Measurements from ENCODE around the gene SREK1IP1.
A peak's percentile ranks its signal among the peaks of the same experiment; 100 is the strongest.

SREK1IP1 gene

DNA sequence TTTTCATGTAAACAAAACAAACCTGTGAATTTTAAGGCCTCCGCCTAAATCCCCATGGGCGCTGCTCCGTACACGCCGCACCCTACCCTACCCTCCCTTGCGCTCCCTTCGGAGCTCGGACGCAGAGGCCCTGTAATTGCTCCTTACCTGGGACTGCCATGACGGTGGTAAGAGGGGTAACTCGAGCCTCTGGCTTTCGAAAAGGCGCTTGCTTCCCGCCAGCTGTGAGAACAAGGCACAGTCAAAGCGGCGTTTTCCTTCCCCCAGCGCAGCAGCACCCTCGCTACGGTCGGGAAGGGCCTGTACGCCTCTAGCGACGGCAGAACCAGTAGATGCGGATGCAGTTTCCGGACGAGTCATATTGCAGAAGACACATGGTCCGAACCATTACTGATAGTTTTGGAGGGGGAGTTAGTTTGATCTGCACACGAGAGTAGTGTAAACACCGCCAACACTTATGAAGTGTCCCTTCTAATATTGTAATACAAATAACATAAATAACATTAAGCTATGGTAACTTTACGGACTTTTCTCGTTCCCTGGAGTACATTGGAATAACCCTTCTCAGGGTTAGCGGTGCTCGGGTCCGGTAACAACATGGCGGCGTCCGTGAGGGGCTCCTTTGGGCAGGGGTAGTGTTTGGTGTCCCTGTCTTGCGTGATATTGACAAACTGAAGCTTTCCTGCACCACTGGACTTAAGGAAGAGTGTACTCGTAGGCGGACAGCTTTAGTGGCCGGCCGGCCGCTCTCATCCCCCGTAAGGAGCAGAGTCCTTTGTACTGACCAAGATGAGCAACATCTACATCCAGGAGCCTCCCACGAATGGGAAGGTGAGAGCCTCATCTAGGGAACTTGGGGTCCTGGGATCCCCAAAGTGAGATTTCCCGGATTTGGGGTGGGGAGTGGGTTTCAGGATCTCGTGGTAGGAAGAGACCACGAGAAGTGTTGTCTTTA, at the start of gene SREK1IP1, which contains the start of gene CWC27:
TSS of gene SREK1IP1 (minus strand) at position 334 of the 955 bp plus-strand sequence. CDS start at position 160, 174 bp downstream.
TSS of gene CWC27 (plus strand) at position 573 of the 955 bp plus-strand sequence. CDS start at position 790, 217 bp downstream.
- no peaks in the 10 kb centered on the region for H3K27me3 ChIP-seq (ENCODE audit: insufficient read depth, low read depth, severe bottlenecking)
- TF ChIP-seq, protein P1, sequence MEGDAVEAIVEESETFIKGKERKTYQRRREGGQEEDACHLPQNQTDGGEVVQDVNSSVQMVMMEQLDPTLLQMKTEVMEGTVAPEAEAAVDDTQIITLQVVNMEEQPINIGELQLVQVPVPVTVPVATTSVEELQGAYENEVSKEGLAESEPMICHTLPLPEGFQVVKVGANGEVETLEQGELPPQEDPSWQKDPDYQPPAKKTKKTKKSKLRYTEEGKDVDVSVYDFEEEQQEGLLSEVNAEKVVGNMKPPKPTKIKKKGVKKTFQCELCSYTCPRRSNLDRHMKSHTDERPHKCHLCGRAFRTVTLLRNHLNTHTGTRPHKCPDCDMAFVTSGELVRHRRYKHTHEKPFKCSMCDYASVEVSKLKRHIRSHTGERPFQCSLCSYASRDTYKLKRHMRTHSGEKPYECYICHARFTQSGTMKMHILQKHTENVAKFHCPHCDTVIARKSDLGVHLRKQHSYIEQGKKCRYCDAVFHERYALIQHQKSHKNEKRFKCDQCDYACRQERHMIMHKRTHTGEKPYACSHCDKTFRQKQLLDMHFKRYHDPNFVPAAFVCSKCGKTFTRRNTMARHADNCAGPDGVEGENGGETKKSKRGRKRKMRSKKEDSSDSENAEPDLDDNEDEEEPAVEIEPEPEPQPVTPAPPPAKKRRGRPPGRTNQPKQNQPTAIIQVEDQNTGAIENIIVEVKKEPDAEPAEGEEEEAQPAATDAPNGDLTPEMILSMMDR (IDR thresholded peaks at IDR 0.05; ENCODE audit: low read depth, low read length): peak; percentile 15; the same call in 1 of the 2 replicates
- peak; percentile 88 for DNase-seq
- H3K36me3 ChIP-seq: peaks cover 21% of the 10 kb centered on the region
- no peaks in the 10 kb centered on the region for H3K9me3 ChIP-seq (ENCODE audit: severe bottlenecking)
- peak within 1 kb of the TSS; percentile 85 for H3K4me3 ChIP-seq (ENCODE audit: low read depth, low read length)
- peak within 1 kb of the TSS; percentile 94 for H3K27ac ChIP-seq

DNA sequence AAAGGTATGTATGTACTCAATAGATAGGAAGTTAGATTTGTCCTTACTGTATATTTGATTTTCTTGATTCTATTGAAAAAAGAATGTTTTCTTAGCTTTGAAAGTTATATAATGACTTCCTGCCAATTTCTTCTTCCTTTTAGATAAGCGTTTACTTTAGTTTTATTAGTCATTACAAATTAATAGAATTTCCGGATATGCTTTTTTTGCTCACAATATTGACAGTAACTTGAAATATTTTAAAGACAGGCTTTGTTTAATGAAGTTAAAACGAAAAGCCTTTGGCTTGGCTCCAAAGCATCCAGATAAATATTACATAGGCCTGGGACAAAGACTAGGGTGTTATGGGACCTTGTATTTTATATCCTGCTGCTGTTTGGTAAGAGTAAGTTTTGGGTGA, 49.8 kb upstream of the SREK1IP1 start:
- no peak for DNase-seq
- no peak overlapping the region for H3K27ac ChIP-seq
- no peak overlapping the region for H3K4me3 ChIP-seq (ENCODE audit: low read depth, low read length)
- TF ChIP-seq, protein P1 (IDR thresholded peaks at IDR 0.05; ENCODE audit: low read depth, low read length): no peak
- H3K27me3 ChIP-seq (ENCODE audit: insufficient read depth, low read depth, severe bottlenecking): no peaks in the 10 kb centered on the region
- H3K36me3 ChIP-seq: peaks cover 6% of the 10 kb centered on the region; the same call in 1 of the 2 replicates
- H3K9me3 ChIP-seq (ENCODE audit: severe bottlenecking): no peaks in the 10 kb centered on the region

DNA sequence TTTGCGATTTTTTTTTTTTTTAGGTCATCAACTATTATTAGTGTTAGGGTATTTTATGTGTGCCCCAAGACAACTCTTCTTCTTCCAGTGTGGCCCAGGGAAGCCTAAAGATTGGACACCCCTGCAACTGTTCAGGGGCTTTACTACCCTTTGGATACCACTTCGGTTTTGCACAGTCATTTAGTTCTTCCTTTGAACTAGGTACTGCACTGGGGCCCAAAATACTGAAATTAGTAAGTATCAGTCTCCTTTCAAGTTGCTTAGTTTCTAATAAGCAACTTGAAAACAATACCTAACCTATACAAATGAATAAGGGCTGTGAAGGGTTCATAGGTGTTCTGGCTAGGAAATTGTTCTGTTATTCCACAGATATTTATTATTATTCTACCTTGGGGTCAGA, 45.6 kb upstream of the SREK1IP1 start:
- no peak overlapping the region for H3K27ac ChIP-seq
- no peak for DNase-seq
- H3K36me3 ChIP-seq: peaks cover 6% of the 10 kb centered on the region
- H3K4me3 ChIP-seq (ENCODE audit: low read depth, low read length): no peak overlapping the region
- H3K9me3 ChIP-seq (ENCODE audit: severe bottlenecking): no peaks in the 10 kb centered on the region
- TF ChIP-seq, protein P1 (IDR thresholded peaks at IDR 0.05; ENCODE audit: low read depth, low read length): no peak
- H3K27me3 ChIP-seq (ENCODE audit: insufficient read depth, low read depth, severe bottlenecking): no peaks in the 10 kb centered on the region

DNA sequence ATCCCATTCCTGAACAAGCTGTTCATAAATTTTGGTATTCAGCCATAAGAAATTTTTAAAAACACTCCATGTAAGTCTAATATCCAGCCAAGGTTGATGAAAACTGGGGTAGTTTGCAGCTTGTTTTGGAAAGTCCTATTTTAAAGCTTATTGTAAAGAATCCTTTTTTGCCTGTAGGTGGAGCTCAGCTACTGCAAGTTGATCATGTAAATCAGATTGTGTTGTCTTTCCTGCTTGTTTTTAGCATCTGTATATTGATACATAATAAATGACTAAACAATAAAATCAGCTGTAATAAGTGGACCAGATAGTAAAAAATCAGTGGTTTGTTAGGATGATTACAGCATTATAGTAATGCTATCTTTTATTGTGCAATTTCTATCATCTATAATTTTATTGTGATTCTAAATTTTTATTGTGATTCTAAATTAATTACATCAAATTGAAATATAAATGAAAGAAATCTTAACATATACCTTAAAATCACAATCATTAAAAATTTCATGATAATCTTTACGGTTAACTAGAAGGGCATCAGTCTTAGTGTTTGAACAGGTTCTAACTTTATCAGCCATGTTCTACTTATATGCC, 42.7 kb upstream of the SREK1IP1 start:
- Histone ChIP-seq H3K9me3 (ENCODE audit: severe bottlenecking) (no peaks in the 10 kb centered on the region), H3K4me3 (ENCODE audit: low read depth, low read length) (no peak overlapping the region), H3K36me3 (peaks cover 5% of the 10 kb centered on the region), H3K27me3 (ENCODE audit: insufficient read depth, low read depth, severe bottlenecking) (no peaks in the 10 kb centered on the region), H3K27ac (no peak overlapping the region)
- no peak for DNase-seq
- TF ChIP-seq, protein P1 (IDR thresholded peaks at IDR 0.05; ENCODE audit: low read depth, low read length): peak; percentile 44; the same call in 1 of the 2 replicates

DNA sequence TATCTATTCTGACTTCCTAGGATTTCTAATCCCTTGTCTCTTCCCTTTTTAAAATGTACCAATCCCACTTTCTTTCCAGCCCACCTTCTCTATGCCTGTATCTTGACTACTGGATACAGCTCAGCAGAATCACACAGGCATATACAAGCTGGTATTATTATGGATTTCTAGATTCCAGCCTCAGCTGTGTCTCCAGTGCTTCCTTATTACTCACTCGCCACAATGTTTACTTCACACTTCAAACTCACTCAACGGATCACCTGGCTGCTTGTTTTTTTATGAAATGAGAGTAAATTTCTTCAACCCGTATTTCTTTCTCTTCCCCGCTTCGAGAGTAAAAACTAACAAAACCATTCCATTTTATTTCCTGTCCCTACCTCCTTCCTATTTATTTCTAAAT, 39.0 kb upstream of the SREK1IP1 start:
- H3K27ac ChIP-seq: no peak overlapping the region
- TF ChIP-seq, protein P1 (IDR thresholded peaks at IDR 0.05; ENCODE audit: low read depth, low read length): no peak
- H3K36me3 ChIP-seq: no peaks in the 10 kb centered on the region; the same call in none of the 2 replicates
- H3K27me3 ChIP-seq (ENCODE audit: insufficient read depth, low read depth, severe bottlenecking): no peaks in the 10 kb centered on the region
- H3K4me3 ChIP-seq (ENCODE audit: low read depth, low read length): no peak overlapping the region
- no peaks in the 10 kb centered on the region for H3K9me3 ChIP-seq (ENCODE audit: severe bottlenecking)
- no peak for DNase-seq

Data from WERI-Rb-1 (cell line).